Superior temporal gyrus (tissue), 1 donor: ENCODE measurements around the gene COL9A3.

ENCODE experiments used
- DNase-seq: peaks from one replicate; pipeline ENCODE4 v3.0.0-alpha.2; 2016; ENCODE audit errors: extremely low spot score

COL9A3 gene

DNA sequence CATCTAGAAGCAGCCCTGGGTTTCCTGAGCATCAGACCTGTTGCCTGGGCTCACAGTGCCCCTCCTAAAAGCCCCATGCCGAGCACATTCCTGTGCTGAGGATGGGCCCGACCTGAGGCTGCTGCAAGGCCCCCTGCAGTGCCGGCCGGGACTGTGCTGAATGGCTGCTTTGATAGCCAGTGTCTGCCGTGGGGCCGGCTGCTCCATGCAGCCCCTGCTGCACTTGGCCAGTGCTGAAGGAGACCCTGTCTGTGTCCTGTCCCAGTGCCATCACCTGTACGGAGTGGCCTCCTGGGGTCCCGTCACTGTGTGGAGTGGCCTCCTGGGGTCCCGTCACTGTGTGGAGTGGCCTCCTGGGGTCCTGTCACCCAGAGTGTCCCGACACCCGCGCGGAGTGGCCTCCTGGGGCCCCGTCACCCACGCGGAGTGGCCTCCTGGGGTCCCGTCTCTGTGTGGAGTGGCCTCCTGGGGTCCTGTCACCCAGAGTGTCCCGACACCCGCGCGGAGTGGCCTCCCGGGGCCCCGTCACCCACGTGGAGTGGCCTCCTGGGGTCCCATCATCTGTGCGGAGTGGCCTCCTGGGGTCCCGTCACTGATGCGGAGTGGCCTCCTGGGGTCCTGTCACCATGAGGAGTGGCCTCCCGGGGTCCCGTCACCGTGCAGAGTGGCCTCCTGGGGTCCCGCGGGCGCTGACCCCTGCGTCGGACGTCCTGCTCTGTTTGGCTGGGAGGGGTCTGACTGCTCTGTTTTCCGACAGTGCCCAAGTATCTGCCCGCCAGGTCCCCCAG, 7.0 kb downstream of the COL9A3 start:
- no peak for DNase-seq

DNA sequence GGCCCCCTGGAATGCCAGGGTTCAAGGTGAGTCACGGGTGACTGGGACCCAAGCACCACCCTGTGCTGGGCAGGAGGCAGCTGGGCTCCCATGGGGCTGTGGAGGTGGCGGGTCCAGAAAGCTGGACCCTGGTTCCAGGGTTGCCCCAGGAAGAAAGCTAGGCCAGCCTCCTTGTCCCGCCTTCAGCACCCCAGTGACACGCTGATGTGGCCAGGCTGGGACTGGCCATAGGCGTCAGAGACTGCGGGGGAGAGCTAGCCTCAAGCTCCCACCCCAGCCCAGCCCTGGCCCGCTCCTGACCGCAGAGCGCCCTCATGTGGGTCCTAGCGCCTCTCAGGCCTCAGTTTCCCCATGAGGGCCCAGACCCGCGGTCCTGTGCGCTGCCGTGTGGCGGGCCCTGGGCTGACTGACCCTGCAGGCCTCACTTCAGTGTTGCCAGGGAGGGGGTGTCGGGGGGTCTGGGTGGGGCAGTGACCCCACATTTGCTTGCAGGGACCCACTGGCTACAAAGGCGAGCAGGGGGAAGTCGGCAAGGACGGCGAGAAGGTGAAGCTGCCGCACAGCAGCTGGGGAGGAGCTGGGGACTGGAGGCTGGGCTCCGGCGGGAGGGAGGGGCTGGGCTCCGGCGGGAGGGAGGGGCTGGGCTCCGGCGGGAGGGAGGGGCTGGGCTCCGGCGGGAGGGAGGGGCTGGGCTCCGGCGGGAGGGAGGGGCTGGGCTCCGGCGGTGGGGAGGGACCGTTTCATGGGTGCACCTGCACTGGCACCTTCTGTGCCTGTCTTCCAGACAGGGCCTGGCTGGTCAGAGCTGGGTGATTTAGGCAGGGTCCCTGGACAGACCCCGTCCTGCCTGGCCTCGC, 7.9 kb downstream of the COL9A3 start:
- no peak for DNase-seq

DNA sequence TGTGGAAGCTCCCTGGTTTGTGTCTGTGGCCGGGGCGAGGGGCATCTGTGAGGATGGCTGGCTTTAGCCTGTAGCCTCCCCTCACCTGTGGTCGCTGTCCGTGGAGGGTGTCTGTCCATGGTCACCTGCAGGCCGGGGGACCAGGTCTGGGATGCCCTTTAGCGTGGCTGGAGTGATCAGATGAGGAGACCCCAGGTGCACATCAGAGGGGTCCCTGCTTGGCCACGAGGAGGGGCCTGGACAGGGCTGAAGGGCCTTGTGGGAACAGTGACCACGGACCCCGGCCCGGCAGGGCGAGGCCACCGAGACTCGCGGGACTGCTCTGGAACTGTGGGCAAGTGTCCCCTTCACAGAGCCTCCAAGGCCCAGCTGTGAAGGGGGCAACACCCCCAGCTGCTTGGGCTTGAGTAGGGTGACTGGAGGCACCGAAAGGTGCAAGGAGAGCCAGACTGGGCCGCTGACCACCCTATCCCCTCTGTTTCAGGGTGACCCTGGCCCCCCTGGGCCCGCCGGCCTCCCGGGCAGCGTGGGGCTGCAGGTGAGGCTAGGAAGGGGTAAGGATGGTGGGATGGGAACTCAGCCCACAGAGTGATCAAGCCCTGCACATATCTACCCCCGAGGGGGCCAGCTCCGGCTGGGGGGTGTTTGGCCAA, 8.6 kb downstream of the COL9A3 start:
- no peak for DNase-seq

DNA sequence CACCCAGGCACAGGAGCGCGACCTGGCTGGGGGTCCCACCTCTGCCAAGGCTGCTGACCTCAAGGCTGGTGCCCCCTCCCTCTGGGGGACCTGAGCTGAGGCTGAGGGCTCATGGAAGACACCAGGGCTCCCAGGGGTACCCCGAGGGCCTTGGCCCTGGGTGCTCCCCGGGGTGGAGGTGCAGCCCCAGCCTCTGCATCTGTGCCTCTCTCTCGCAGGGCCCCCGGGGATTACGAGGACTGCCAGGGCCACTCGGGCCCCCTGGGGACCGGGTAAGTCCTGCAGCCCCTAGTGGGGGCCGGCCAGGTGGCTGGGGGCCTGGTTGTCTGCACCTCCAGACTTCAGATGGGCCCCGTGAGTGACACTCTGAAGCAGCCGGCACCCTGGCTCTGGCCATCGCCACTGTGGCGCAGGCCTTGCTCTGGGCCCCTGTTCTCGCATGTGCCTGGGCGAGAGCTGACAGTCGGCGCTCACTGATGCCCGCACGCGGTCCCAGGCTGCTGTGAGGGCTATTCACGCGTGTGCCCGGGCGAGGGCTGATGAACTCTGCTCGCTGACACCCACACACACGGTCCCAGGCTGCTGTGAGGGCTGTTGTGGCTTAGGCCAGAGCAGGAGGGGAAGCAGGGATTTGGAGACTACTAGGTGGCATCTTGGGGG, 9.3 kb downstream of the COL9A3 start:
- DNase-seq, result no peak

DNA sequence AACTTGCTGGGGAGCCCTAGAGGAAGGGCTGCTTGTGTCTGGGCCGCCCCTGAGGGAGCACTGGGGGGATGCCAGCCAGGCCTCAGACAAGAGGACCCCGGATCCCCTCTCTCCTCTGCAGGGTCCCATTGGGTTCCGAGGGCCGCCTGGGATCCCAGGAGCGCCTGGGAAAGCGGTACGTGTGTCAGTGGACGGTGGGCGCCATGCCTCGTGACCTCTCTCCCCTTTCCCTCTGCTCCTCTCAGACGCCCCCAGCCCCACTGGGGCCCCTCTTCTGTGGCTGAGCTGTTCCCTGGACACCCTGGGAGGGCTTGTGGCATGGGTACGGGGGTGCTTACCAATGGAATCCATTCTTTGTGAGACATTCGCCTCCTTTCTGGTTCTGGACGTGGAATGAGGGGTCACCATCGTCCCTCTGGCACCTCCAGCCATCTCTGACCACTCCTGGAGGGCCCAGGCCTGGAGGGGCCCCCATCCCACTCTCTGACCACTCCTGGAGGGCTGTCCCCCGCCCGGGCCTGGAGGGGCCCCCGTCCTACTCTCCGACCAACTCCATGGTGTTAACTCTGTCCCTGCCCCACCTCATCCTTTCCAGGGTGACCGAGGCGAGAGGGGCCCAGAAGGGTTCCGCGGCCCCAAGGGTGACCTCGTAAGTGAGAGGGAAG, 9.9 kb downstream of the COL9A3 start:
- no peak for DNase-seq

DNA sequence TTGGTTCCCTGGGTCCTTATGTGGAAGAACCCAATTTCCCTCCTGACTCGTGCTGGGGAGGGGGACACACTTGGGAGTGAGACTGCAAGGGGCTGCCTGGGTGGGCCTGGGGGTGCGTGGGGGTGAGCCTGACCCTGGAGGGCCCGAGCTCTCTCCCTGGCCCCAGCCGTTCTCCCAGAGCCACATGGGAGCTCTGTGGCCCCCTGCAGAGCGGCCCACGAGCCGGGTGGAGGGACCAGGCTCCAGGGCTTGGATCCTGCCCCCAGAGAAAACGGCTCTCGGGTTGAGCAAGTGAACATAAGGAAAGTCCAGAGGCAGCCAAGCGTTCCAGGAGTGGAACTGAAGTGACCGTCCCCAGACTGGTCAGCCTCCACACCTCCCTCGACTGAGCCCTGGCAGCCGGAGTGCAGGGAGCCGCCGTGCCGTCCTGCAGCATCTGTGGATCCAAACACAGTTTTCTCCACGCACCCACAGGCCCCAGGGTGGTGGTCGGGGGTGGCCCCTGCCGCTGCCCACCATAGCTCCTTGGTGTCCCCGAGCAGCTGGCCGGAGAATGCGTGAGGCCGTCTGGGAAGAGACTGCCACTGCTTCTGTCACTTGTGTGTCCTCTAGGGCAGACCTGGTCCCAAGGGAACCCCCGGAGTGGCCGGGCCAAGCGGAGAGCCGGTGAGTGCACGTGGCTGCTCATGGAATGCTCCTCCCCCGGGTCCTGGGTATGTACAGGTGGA, 10.6 kb downstream of the COL9A3 start:
- DNase-seq, result no peak

DNA sequence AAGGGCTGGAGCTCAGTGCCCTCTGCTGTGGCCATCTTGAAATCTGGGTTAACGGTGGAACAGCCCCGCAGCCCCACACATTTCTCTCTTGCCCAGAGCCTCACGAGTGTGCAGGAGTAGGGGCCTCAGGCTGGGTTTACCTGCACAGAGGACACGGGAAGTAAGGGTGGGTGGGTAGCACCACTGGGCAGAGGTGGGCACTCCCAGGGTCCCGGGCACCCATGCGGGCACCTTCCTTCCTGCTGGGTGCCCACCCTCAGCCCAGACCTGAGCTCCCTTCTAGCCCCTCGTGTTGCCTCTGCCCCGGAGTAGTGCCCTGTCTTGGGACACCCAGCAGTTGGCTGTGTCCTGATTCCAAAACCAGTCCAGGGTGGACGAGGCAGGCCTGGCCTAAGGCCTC, 11.2 kb downstream of the COL9A3 start:
- no peak for DNase-seq

DNA sequence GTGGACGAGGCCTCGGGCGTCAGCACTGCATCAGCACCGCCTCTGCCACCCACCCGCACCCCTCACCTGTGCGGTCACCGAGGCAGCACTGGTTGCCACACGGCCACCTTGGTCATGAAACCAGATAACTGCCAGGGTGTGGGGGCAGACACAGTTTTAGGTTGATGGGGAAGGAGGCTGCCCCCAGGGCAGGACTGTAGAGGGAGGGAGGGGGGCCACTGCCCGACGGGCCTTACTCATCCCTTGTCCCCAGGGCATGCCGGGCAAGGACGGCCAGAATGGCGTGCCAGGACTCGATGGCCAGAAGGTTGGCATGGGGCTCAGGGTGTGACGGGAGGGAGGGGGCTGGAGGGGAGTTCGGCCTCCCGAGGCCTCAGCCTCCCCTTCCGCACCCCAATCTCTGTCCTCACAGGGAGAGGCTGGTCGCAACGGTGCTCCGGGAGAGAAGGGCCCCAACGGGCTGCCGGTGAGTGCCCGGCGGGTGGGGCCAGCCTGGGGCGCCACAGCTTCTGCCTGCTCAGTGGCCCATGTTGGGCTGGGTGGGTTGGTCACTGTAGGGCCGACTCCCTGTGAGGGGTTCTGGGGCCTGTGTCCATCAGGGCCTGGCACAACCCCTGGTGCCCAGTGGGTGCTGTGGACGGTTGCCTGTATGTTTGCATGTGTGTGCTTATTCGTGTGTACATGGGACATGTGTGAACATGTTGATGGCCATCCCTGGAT, 11.8 kb downstream of the COL9A3 start:
- DNase-seq, result no peak

DNA sequence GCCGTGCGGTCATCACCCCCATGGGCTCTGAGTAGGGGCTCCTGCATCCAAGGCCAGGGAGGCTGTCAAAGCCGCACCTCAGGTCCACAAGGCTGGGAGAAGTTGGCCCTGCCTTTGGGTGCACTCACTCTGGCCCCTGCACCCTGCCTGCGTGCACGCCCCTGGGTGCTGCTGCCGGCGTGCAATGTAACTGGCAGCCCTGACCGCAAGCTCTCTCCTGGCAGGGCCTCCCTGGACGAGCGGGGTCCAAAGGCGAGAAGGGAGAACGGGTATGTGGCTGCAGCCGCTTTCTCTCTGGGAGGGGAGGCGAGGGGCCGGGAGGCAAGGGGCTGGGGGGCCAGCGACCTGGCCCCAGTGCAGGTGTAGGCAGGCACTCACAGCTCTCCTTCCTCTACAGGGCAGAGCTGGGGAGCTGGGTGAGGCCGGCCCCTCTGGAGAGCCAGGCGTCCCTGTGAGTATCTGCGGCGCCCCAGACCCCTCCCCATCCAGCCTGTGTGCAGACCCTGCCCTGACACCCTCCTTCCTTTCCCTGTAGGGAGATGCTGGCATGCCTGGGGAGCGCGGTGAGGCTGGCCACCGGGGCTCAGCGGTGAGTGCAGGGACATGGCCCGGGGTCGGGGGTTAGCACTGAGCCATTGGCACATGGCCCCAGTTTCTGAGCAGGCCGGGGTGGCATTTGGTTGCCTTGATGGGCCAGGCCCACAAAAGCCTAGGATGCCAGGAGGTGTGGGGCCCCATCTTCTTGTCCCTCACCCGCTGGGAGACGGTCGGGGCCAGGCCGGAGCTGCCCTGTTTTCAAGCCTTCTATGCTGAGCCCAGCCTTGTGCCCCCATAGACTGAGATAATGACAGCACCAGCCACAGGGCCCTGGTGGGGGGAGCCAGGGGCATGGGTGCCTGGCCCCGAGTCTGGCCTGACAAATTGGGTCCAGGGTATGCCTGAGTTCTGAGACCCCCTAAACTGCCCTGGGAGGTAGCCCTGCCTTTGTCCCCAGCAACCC, 12.7 kb downstream of the COL9A3 start:
- DNase-seq, result no peak

DNA sequence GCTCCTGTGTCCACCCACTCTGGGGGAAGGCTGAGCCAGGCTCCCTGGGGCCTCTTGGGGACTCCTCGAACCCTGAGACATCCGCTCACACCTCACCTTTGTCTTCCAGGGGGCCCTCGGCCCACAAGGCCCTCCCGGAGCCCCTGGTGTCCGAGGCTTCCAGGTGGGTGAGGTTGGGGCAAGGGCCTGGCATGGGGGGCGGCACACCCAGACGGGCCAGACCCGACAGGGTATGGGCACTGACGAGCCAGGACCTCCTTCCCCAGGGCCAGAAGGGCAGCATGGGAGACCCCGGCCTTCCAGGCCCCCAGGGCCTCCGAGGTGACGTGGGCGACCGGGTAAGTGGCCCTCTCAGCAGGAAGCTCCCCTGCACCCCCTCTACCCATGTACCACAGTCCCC, 13.4 kb downstream of the COL9A3 start:
- no peak for DNase-seq

DNA sequence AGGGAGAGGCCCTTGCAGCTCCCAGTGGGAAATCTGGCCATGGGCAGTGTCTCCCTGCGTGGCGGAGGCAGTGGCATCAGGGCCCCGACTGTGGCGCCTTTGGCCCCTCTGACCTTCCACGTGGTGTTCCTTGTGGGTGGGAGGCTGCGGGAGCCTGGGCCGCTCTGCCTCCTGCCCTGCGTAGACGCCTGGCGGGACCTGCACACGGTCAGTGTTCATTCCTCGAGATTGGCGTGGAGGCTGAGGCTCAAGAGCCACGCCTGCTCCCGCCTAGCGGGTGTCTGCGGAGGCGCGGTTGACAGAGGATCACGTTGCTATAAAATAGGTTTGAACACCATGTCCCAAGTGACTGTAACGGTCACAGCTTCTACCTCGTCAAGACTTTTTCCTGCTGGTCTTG, 14.0 kb downstream of the COL9A3 start:
- no peak for DNase-seq

DNA sequence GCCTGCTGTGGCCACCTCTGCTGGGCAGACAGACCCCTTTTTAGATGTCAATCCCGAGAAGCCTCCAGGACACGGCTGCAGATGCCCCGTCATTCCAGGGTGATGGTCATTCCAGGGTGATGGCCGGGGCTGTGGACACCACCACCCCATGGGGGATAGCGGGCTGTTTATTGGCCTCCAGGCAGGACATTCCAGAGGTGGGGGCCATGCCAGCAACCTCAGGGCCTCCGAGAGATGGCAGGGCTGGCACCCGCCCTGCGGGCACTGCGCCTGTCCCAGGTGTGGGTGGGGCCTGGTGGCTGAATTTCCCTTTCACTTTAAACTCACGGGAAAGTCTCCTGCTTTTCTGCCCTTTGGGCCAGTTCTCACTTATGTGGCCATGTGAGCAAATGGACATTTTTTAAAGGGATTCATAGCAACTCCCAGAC, 14.5 kb downstream of the COL9A3 start:
- DNase-seq, result no peak

DNA sequence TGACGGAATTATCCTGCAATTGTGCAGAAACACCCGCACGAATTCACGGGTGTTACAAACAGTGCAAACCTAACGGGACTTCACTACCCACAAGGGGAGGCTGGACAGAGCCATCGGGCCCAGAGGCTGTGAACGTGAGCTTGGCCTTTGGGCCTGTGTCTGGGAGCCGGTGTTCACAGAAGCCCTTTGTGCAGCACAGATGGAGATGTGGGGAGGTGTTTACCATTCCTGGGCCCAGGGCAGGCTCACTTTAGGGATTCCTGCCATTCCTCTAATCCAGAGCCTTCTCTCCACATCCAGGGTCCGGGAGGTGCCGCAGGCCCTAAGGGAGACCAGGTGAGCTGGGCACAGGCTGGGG, 15.0 kb downstream of the COL9A3 start:
- no peak for DNase-seq

DNA sequence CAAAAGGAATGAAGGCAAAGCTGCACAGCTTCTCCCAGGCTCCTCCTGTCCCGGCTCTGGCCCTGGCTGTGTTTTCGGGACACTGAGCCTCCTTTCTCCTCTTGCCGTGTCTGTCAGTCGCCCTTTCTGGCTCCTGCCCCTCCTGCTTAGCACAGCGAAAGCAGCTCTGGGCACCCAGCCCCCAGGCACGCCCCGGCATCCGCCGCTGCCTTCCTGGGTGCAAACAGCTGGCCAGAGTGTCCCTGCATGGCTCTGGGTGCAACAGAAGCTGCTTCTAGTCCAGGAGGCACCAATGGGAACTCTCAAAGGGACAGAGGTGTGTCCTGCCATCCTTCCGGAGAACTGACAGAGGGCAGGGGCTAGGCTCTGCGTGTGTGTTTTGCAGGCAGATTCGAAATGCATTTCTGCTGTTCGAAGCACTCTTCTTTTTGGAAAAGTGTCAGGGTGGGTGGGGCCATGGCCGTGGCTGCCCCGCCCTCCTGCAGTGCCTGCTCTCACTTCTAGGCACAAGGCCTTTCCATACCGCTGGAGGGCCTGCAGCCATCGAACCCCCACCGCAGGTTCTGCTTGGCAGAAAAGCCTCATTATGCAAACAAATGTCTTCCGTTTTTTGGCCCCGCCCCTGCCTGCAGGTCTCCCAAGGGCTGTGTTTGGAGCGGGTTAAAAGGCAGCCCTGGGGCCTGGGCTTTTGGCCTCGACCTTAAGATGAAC, 15.5 kb downstream of the COL9A3 start:
- DNase-seq, result no peak

DNA sequence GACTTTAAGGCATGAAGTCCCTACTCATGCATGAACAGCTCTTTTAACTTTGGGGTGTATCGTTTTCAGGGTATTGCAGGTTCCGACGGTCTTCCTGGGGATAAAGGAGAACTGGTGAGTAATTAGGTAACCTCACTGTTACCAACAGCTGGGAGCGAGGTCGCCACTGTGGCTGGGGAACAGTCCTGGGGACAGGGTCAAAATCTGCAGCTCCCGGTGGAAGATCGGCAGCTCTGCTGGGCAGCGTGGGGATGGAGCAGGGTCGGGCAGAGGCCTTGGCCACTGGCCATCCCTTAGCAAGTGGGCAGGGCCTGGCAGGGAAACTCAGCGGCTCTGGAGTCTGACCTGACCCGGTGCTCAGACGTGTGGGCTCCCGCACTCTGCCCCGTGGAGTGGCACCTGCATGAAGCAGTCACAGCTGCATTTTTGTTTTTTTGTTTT, 16.1 kb downstream of the COL9A3 start:
- no peak for DNase-seq

DNA sequence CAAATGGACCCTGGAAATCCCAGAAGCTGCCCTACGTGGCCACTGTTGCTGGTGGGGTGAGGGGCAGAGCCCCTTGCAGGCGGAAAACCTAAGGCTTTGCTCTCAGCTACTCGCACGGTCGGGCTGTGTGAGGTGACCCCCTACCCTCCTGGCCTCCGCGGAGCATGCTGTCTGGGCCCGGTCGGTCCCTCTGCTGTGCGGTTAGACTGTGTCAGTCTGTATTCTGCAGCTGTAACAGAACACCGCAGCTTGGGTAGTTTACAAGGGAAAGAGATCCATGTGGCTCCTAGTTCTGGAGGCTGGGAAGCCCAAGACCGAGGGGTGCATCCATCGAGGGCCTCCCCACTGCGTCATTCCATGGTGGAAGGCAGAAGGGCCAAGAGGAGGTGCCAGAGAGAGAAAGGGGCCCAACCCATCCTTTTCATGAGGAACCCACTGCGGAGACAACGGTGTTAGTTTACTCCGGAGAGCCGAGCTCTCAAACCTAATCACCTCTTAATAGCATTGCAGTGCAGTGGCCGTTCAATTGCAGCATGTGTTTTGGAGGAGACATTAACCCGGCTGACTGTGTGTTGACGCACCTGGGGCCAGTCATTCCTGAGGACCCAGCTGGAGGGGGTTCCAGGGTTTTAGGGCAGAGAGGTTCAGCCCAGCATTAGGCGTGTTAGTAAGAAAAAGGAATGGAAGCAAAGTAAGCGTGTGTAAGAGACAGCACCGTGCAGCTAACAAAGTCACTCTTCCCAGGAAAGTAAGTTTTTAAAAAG, 18.3 kb downstream of the COL9A3 start:
- DNase-seq, result no peak
